ENCODE results near the gene GLIPR1.

DNA sequence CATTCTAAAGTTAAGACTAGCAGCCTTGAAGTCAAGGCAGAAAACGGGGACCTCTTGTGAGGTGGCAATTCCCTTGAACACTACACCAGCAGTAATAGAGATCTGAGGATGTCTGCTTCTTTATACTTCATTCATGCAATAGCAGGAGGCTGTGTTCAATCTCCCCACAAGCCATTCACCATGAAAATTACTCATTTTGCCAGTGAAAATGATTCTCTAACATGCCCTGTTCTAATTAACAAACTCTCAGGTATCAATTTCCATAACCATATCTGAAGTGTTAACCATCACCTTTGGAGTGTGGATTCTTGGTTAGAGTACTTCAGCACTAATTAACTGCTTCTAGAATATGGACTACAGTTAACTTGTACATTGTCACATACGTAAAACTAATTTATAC, 3.4 kb upstream of the GLIPR1 start:
- TF ChIP-seq, protein P1, sequence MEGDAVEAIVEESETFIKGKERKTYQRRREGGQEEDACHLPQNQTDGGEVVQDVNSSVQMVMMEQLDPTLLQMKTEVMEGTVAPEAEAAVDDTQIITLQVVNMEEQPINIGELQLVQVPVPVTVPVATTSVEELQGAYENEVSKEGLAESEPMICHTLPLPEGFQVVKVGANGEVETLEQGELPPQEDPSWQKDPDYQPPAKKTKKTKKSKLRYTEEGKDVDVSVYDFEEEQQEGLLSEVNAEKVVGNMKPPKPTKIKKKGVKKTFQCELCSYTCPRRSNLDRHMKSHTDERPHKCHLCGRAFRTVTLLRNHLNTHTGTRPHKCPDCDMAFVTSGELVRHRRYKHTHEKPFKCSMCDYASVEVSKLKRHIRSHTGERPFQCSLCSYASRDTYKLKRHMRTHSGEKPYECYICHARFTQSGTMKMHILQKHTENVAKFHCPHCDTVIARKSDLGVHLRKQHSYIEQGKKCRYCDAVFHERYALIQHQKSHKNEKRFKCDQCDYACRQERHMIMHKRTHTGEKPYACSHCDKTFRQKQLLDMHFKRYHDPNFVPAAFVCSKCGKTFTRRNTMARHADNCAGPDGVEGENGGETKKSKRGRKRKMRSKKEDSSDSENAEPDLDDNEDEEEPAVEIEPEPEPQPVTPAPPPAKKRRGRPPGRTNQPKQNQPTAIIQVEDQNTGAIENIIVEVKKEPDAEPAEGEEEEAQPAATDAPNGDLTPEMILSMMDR (IDR thresholded peaks at IDR 0.05; ENCODE audit: low read length), result no peak
- TF ChIP-seq EZH2 (IDR thresholded peaks at IDR 0.05; ENCODE audit: borderline replicate concordance, low read length), result no peak
